ENCODE measurements around the gene ORC3. TPM values are rescaled to one million over a fixed set of nuclear protein-coding genes. Genes with fewer than 3 reads are reported as not detected.

ORC3 gene
- total and polyA plus RNA-seq, 2 donors = 16.5 to 56.9 TPM

GRCh38 chr6:87618531-87618930 lies 28.6 kb downstream of the ORC3 start:
- no peak overlapping the region for H3K27ac ChIP-seq (ENCODE audit: low read depth)
- WGBS = 88% methylated on average over 3 of the region's 3 CpGs
- H3K36me3 ChIP-seq (ENCODE audit: insufficient read depth) = no peaks in the 10 kb centered on the region
- DNase-seq (ENCODE audit: extremely low spot score) = no peak
- H3K4me1 ChIP-seq (ENCODE audit: insufficient read depth) = no peaks in the 10 kb centered on the region
- no peak overlapping the region for H3K4me3 ChIP-seq (ENCODE audit: low read depth, low read length)

- Histone ChIP-seq H3K36me3 (ENCODE audit: insufficient read depth) (peaks cover 2% of the 10 kb centered on the region), H3K4me3 (ENCODE audit: low read depth, low read length) (no peak overlapping the region), H3K4me1 (ENCODE audit: insufficient read depth) (no peaks in the 10 kb centered on the region), H3K27ac (ENCODE audit: low read depth) (no peak overlapping the region)
- 89% methylated on average over 3 of the region's 3 CpGs for WGBS
- DNase-seq (ENCODE audit: extremely low spot score) = no peak
Observed at GRCh38 chr6:87623248-87623647, 33.3 kb downstream of the ORC3 start.

DNA sequence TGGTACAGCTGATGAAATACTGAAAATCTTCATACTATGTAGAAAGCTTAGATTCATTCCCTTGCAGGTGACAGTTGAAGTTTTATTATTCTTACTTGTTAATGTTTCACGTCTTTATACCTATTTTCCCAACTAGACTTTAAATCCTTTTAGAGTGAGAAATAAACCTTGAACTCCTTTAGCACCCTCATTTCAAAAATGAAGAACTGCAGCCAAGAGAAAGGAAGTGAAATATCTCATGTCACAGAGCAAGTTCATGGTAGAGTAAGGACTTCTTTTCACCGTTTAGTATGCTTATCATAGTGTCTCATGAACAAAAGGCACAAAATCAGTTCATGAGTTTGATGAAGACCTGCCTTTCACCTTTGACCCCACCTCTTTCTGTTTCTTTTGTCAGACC lies 38.5 kb downstream of the ORC3 start:
- DNase-seq (ENCODE audit: extremely low spot score) = no peak
- Histone ChIP-seq H3K27ac (ENCODE audit: low read depth) (no peak overlapping the region), H3K36me3 (ENCODE audit: insufficient read depth) (peaks cover 4% of the 10 kb centered on the region), H3K4me1 (ENCODE audit: insufficient read depth) (no peaks in the 10 kb centered on the region), H3K4me3 (ENCODE audit: low read depth, low read length) (no peak overlapping the region)
- 76% methylated on average over 2 of the region's 2 CpGs for WGBS

DNA sequence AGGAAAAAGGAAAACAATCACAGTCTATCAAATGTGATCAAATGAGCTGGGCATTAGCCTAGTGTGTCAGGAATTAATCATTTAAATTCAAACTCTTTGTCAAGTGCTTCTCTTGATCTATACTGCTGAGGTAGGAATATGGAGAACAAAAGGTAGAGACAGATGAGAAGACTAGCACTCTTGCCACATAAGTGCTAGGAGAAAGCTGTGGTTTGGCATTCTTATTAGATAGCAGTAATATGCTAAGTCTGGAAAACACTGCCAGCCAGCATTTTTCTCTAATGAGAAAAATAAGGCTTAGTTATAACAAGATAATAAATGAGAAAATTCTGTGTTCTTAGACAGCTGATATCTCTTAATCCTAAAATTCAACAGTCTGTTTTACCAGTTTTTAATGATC lies 38.9 kb downstream of the ORC3 start:
- Histone ChIP-seq H3K27ac (ENCODE audit: low read depth) (no peak overlapping the region), H3K4me1 (ENCODE audit: insufficient read depth) (no peaks in the 10 kb centered on the region), H3K4me3 (ENCODE audit: low read depth, low read length) (no peak overlapping the region), H3K36me3 (ENCODE audit: insufficient read depth) (peaks cover 4% of the 10 kb centered on the region)
- DNase-seq (ENCODE audit: extremely low spot score) = no peak

DNA sequence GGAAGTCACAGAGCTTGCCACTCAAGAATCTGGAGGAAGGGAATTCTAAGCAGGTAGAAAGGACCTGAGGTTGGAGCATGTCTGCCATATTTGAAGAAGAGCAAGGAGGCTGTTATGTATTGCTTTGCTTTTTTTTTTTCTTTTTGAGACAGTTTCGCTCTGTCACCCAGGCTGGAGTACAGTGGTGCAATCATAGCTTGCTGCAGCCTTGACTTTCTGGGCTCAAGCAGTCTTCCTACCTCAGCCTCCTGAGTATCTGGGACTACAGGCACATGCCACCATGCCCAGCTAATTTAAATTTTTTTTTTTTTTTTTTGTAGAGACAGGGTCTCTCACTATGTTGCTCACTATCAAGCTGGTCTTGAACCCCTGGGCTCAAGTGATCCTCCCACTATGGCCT lies 40.8 kb downstream of the ORC3 start:
- Histone ChIP-seq H3K27ac (ENCODE audit: low read depth) (no peak overlapping the region), H3K4me3 (ENCODE audit: low read depth, low read length) (no peak overlapping the region), H3K4me1 (ENCODE audit: insufficient read depth) (no peaks in the 10 kb centered on the region), H3K36me3 (ENCODE audit: insufficient read depth) (peaks cover 2% of the 10 kb centered on the region)
- DNase-seq (ENCODE audit: extremely low spot score) = no peak
- 100% methylated on average over 1 of the region's 1 CpG for WGBS

DNA sequence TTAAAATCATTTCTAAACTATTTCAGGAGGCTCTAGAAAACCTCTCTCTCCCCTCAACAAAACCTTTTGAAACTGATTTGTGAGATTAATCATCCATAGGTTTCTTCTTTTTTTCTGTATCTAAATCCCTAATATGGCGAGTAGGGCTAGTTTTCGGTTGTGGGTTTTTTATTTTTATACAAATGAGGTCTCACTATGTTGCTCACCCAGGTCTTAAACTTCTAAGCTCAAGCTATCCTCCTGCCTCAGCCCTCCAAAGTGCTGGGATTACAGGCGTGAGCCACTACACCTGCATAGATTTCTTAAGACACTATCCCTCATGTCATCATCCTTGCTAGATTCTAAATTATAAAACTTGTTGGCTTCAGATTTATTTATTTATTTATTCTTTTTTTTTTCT lies 43.9 kb downstream of the ORC3 start:
- no peak for DNase-seq (ENCODE audit: extremely low spot score)
- no peak overlapping the region for H3K4me3 ChIP-seq (ENCODE audit: low read depth, low read length)
- WGBS = 94% methylated on average over 3 of the region's 3 CpGs
- H3K36me3 ChIP-seq (ENCODE audit: insufficient read depth) = peaks cover 2% of the 10 kb centered on the region
- H3K4me1 ChIP-seq (ENCODE audit: insufficient read depth) = no peaks in the 10 kb centered on the region
- no peak overlapping the region for H3K27ac ChIP-seq (ENCODE audit: low read depth)

GRCh38 chr6:87636315-87636714 lies 46.4 kb downstream of the ORC3 start:
- 73% methylated on average over 1 of the region's 1 CpG for whole genome bisulfite sequencing

DNA sequence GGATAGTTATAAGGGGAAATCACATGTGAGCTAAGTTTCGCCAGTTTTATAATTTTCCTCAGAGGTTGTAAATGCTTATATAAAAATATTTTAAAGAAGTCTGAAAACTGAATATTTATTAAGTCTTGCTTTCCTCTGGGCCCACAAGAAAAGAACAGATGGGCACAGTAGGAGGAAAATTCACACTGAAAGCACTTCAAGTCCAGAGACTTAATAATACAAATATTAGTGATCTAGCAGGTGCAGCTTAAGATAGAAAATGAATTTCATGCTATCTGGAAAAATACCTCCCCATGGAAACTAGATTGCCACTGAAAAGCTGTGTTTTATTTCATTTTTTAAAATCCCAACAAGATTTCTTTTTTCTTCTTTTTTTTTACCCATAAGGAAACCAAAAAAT lies 47.2 kb downstream of the ORC3 start:
- Histone ChIP-seq H3K4me3 (ENCODE audit: low read depth, low read length) (no peak overlapping the region), H3K36me3 (ENCODE audit: insufficient read depth) (no peaks in the 10 kb centered on the region), H3K4me1 (ENCODE audit: insufficient read depth) (no peaks in the 10 kb centered on the region), H3K27ac (ENCODE audit: low read depth) (no peak overlapping the region)
- no peak for DNase-seq (ENCODE audit: extremely low spot score)
- 94% methylated on average over 1 of the region's 1 CpG for WGBS

More at GRCh38 chr6:87636315-87636714, 46.4 kb downstream of the ORC3 start:
- no peak for DNase-seq (ENCODE audit: extremely low spot score)
- no peaks in the 10 kb centered on the region for H3K4me1 ChIP-seq (ENCODE audit: insufficient read depth)
- no peaks in the 10 kb centered on the region for H3K36me3 ChIP-seq (ENCODE audit: insufficient read depth)
- no peak overlapping the region for H3K27ac ChIP-seq (ENCODE audit: low read depth)
- no peak overlapping the region for H3K4me3 ChIP-seq (ENCODE audit: low read depth, low read length)

DNA sequence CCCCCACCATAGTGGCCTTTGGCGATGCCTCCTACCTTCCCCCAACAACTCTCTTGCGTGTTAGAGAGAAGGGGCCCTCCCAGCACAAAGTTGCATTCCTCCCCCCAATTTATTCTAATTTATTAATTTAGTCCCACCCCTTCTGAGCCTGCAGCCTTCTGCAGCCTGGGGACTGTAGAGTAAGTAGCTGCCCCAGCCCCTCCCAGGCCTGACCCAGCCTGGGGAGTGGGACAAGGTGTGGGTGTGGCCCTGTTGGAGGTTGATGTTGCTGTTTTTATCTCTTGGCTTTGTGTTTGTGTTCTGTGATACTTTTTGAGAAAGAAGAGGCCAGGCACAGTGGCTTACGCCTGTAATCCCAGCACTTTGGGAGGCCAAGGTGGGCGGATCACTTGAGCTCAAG lies 49.4 kb downstream of the ORC3 start:
- Histone ChIP-seq H3K4me3 (ENCODE audit: low read depth, low read length) (no peak overlapping the region), H3K27ac (ENCODE audit: low read depth) (no peak overlapping the region), H3K36me3 (ENCODE audit: insufficient read depth) (no peaks in the 10 kb centered on the region), H3K4me1 (ENCODE audit: insufficient read depth) (no peaks in the 10 kb centered on the region)
- WGBS = over 99% methylated on average over 4 of the region's 4 CpGs
- DNase-seq (ENCODE audit: extremely low spot score) = no peak

- no peak for DNase-seq (ENCODE audit: extremely low spot score)
- 48% methylated on average over 1 of the region's 1 CpG for WGBS
- H3K4me3 ChIP-seq (ENCODE audit: low read depth, low read length) = no peak overlapping the region
- H3K27ac ChIP-seq (ENCODE audit: low read depth) = no peak overlapping the region
- H3K36me3 ChIP-seq (ENCODE audit: insufficient read depth) = no peaks in the 10 kb centered on the region
- H3K4me1 ChIP-seq (ENCODE audit: insufficient read depth) = no peaks in the 10 kb centered on the region
Observed at GRCh38 chr6:87641065-87641692, 51.2 kb downstream of the ORC3 start.

- no peak overlapping the region for H3K4me3 ChIP-seq (ENCODE audit: low read depth, low read length)
- DNase-seq (ENCODE audit: extremely low spot score) = no peak
- no peaks in the 10 kb centered on the region for H3K36me3 ChIP-seq (ENCODE audit: insufficient read depth)
- H3K27ac ChIP-seq (ENCODE audit: low read depth) = no peak overlapping the region
- 79% methylated on average over 1 of the region's 1 CpG for WGBS
- H3K4me1 ChIP-seq (ENCODE audit: insufficient read depth) = no peaks in the 10 kb centered on the region
Observed at GRCh38 chr6:87645080-87645479, 55.1 kb downstream of the ORC3 start.

DNA sequence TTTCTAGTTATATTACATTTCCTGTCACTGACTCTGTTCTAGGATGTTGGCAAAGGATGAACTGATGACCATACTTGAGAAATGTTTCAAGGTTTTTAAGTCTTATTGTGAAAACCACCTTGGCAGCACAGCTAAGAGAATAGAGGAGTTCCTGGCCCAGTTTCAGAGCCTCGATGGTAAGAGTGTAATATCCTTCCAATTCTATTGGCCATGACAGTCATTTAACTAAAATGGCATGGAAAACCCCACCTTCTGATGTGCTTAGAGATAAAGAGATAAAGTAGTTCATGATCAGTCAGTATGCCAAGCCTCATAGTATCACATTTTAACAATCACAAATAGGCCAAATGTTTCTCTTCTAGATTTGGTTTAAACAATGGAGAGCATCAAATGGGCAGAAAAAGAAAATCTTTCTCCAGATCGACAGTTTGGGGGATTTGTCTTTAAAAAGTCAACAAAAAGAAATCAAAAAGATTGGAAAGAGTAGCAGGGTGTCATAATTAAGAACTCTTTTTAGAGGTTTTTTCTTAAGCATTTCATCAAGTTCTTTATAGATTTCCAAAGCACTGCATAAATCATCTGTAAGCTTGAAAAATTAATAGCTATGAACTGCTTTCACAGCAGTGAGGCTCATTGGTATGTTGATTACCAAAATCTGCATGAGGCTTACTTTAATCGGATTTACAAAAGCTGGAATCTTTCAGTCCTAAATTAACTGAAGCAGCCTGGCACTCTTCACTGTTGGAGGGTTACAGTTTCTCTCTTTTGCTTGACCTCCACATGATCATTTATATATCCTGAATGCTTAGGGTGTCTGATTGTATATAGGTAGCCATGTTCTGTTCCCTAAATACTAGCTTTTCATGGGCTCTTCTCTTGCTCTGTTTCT lies 63.4 kb downstream of the ORC3 start:
- Histone ChIP-seq H3K4me3 (ENCODE audit: low read depth, low read length) (no peak overlapping the region), H3K36me3 (ENCODE audit: insufficient read depth) (no peaks in the 10 kb centered on the region), H3K27ac (ENCODE audit: low read depth) (no peak overlapping the region), H3K4me1 (ENCODE audit: insufficient read depth) (no peaks in the 10 kb centered on the region)
- 49% methylated on average over 3 of the region's 3 CpGs for WGBS
- DNase-seq (ENCODE audit: extremely low spot score) = no peak

GRCh38 chr6:87654122-87654521 lies 64.2 kb downstream of the ORC3 start:
- WGBS = 91% methylated on average over 1 of the region's 1 CpG
- Histone ChIP-seq H3K27ac (ENCODE audit: low read depth) (no peak overlapping the region), H3K4me3 (ENCODE audit: low read depth, low read length) (no peak overlapping the region), H3K4me1 (ENCODE audit: insufficient read depth) (no peaks in the 10 kb centered on the region), H3K36me3 (ENCODE audit: insufficient read depth) (no peaks in the 10 kb centered on the region)
- no peak for DNase-seq (ENCODE audit: extremely low spot score)

GRCh38 chr6:87654875-87655454 lies 65.0 kb downstream of the ORC3 start:
- no peak for DNase-seq (ENCODE audit: extremely low spot score)
- H3K27ac ChIP-seq (ENCODE audit: low read depth) = no peak overlapping the region
- peaks cover 1% of the 10 kb centered on the region for H3K36me3 ChIP-seq (ENCODE audit: insufficient read depth)
- H3K4me3 ChIP-seq (ENCODE audit: low read depth, low read length) = no peak overlapping the region
- 62% methylated on average over 2 of the region's 2 CpGs for WGBS
- no peaks in the 10 kb centered on the region for H3K4me1 ChIP-seq (ENCODE audit: insufficient read depth)

Measured in urinary bladder (tissue), 4 donors.